ENCODE results near the gene VPS37D.

Gene VPS37D

GRCh38 chr7:73701357-73701995 is 33.8 kb downstream of the VPS37D start:
- H3K4me3 ChIP-seq (ENCODE audit: low read depth, low read length), result no peak overlapping the region
- DNase-seq (ENCODE audit: low read depth), result no peak
- TF ChIP-seq CTCF (IDR thresholded peaks at IDR 0.05; ENCODE audit: low read depth, low read length, missing control alignments), result peak; percentile 66

GRCh38 chr7:73702226-73702625 is 34.6 kb downstream of the VPS37D start:
- no peak overlapping the region for H3K4me3 ChIP-seq (ENCODE audit: low read depth, low read length)
- no peak for DNase-seq (ENCODE audit: low read depth)
- no peak for TF ChIP-seq CTCF (IDR thresholded peaks at IDR 0.05; ENCODE audit: low read depth, low read length, missing control alignments)

GRCh38 chr7:73702665-73703064 is 35.0 kb downstream of the VPS37D start:
- H3K4me3 ChIP-seq (ENCODE audit: low read depth, low read length), result no peak overlapping the region
- no peak for DNase-seq (ENCODE audit: low read depth)
- TF ChIP-seq CTCF (IDR thresholded peaks at IDR 0.05; ENCODE audit: low read depth, low read length, missing control alignments), result no peak

- no peak for TF ChIP-seq CTCF (IDR thresholded peaks at IDR 0.05; ENCODE audit: low read depth, low read length, missing control alignments)
- no peak for DNase-seq (ENCODE audit: low read depth)
- H3K4me3 ChIP-seq (ENCODE audit: low read depth, low read length), result no peak overlapping the region
These were observed 35.6 kb downstream of the VPS37D start for GRCh38 chr7:73703225-73703624.

- no peak for TF ChIP-seq CTCF (IDR thresholded peaks at IDR 0.05; ENCODE audit: low read depth, low read length, missing control alignments)
- H3K4me3 ChIP-seq (ENCODE audit: low read depth, low read length), result no peak overlapping the region
- no peak for DNase-seq (ENCODE audit: low read depth)
These were observed 36.4 kb downstream of the VPS37D start for GRCh38 chr7:73703757-73704639.

GRCh38 chr7:73704640-73705550 is 37.3 kb downstream of the VPS37D start:
- TF ChIP-seq CTCF (IDR thresholded peaks at IDR 0.05; ENCODE audit: low read depth, low read length, missing control alignments), result no peak
- no peak overlapping the region for H3K4me3 ChIP-seq (ENCODE audit: low read depth, low read length)
- DNase-seq (ENCODE audit: low read depth), result no peak

All from GM12864 (cell line).